Nephron (organoid): ENCODE measurements around the gene MRPL38.

Experiments used
- H3K27ac Mint-ChIP-seq, 3 experiments: 2 replicates each; pipeline ENCODE4 v1.8.0; 2020; ENCODE audit warnings: mixed read lengths in 3 of 3, mild to moderate bottlenecking in 2 of 3, moderate library complexity in 1 of 3
- H3K27me3 Mint-ChIP-seq: 2 replicates; pipeline ENCODE4 v1.8.0; 2021; ENCODE audit warnings: low read depth, mild to moderate bottlenecking, moderate library complexity, mixed read lengths
- H3K36me3 Mint-ChIP-seq: 2 replicates; pipeline ENCODE4 v1.8.0; 2020; ENCODE audit warnings: low read depth, mixed read lengths
- H3K4me1 Mint-ChIP-seq: 2 replicates; pipeline ENCODE4 v1.8.0; 2020; ENCODE audit warnings: mixed read lengths
- H3K4me3 Mint-ChIP-seq, 3 experiments: 2 replicates each; pipeline ENCODE4 v1.8.0; 2020; ENCODE audit warnings: mild to moderate bottlenecking in 3 of 3, mixed read lengths in 3 of 3, moderate library complexity in 2 of 3
- H3K9me3 Mint-ChIP-seq: 2 replicates; pipeline ENCODE4 v1.8.0; 2020; ENCODE audit warnings: mixed read lengths
- TF ChIP-seq, protein P1 (sequence below), 3 experiments: fragments of 200-600 bp; sonication (generic); IDR thresholded peaks; one replicate each; pipeline ENCODE4 v1.5.0; 2021; ENCODE audit warnings: antibody characterized with exemption in 3 of 3; ENCODE audit not compliant: unreplicated experiment in 3 of 3

The MRPL38 gene

GRCh38 chr17:75878174-75878998, 26.3 kb downstream of the MRPL38 start, which contains the start of gene TRIM47:
TSS of gene TRIM47 (minus strand) at chr17:75878581. CDS start at chr17:75878548, 33 bp downstream.
- Mint-ChIP-seq H3K9me3 (no peaks in the 10 kb centered on the region), H3K27ac (peak within 1 kb of the TSS; percentile 36 to 89 (median 84)), H3K27me3 (peaks cover 45% of the 10 kb centered on the region), H3K36me3 (no peaks in the 10 kb centered on the region), H3K4me1 (peaks cover 14% of the 10 kb centered on the region), H3K4me3 (peak within 1 kb of the TSS; percentile 76 to 92 (median 83))
- TF ChIP-seq, protein P1, sequence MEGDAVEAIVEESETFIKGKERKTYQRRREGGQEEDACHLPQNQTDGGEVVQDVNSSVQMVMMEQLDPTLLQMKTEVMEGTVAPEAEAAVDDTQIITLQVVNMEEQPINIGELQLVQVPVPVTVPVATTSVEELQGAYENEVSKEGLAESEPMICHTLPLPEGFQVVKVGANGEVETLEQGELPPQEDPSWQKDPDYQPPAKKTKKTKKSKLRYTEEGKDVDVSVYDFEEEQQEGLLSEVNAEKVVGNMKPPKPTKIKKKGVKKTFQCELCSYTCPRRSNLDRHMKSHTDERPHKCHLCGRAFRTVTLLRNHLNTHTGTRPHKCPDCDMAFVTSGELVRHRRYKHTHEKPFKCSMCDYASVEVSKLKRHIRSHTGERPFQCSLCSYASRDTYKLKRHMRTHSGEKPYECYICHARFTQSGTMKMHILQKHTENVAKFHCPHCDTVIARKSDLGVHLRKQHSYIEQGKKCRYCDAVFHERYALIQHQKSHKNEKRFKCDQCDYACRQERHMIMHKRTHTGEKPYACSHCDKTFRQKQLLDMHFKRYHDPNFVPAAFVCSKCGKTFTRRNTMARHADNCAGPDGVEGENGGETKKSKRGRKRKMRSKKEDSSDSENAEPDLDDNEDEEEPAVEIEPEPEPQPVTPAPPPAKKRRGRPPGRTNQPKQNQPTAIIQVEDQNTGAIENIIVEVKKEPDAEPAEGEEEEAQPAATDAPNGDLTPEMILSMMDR (IDR thresholded peaks at IDR 0.05; ENCODE audit: unreplicated experiment in 3 of 3) = no peak

- Mint-ChIP-seq H3K4me3 (peak overlapping the region; percentile 76 to 92 (median 83)), H3K27ac (peak overlapping the region; percentile 36 to 89 (median 84)), H3K36me3 (no peaks in the 10 kb centered on the region), H3K9me3 (no peaks in the 10 kb centered on the region), H3K27me3 (peaks cover 45% of the 10 kb centered on the region), H3K4me1 (peaks cover 16% of the 10 kb centered on the region)
- TF ChIP-seq, protein P1 (IDR thresholded peaks at IDR 0.05; ENCODE audit: unreplicated experiment in 3 of 3) = peak; percentile 47 to 58 (median 55)
Observed at GRCh38 chr17:75877752-75878173, 26.9 kb downstream of the MRPL38 start.

- Mint-ChIP-seq H3K9me3 (no peaks in the 10 kb centered on the region), H3K36me3 (no peaks in the 10 kb centered on the region), H3K4me1 (peaks cover 22% of the 10 kb centered on the region), H3K27me3 (peaks cover 45% of the 10 kb centered on the region), H3K4me3 (peak overlapping the region; percentile 76 to 92 (median 83)), H3K27ac (peak overlapping the region; percentile 36 to 89 (median 84))
- TF ChIP-seq, protein P1 (IDR thresholded peaks at IDR 0.05; ENCODE audit: unreplicated experiment in 3 of 3) = no peak
Observed at GRCh38 chr17:75876938-75877751, 27.5 kb downstream of the MRPL38 start.

GRCh38 chr17:75876190-75876937, 28.3 kb downstream of the MRPL38 start:
- H3K27me3 Mint-ChIP-seq = peaks cover 41% of the 10 kb centered on the region

DNA sequence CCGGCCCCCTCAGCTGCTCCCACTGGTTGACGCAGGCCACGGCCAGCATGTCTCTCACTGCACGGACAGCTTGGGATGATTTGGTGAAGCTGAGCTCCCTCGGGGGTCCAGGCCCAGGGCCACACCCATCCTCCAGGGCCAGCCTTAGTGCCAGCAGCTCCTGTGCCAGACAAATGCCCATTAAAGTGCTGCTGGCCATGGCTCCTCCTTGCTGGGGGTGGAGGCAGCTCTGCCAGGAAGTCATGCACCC, 28.8 kb downstream of the MRPL38 start:
- Mint-ChIP-seq H3K9me3 (no peaks in the 10 kb centered on the region), H3K4me1 (peaks cover 23% of the 10 kb centered on the region), H3K27ac (no peak overlapping the region), H3K36me3 (no peaks in the 10 kb centered on the region), H3K27me3 (peaks cover 37% of the 10 kb centered on the region), H3K4me3 (no peak overlapping the region)
- TF ChIP-seq, protein P1 (IDR thresholded peaks at IDR 0.05; ENCODE audit: unreplicated experiment in 3 of 3) = no peak

More at GRCh38 chr17:75876190-75876937, 28.3 kb downstream of the MRPL38 start:
- Mint-ChIP-seq H3K27ac (peak overlapping the region in 2 of 3 experiments; percentile 84 to 89), H3K9me3 (no peaks in the 10 kb centered on the region), H3K4me1 (peaks cover 22% of the 10 kb centered on the region), H3K36me3 (no peaks in the 10 kb centered on the region), H3K4me3 (peak overlapping the region; percentile 76 to 92 (median 83))
- TF ChIP-seq, protein P1 (IDR thresholded peaks at IDR 0.05; ENCODE audit: unreplicated experiment in 3 of 3) = no peak
